ENCODE data around the gene ADAMTS16. TPM values are rescaled to one million over a fixed set of nuclear protein-coding genes. Genes with fewer than 3 reads are reported as not detected.

The ADAMTS16 gene
- total RNA-seq, 1 experiment from 2014 or later = 11.6 TPM

GRCh38 chr5:5182508-5183188 lies 42.5 kb downstream of the ADAMTS16 start:
- DNase-seq (ENCODE audit: low read depth) = no peak

- DNase-seq (ENCODE audit: low read depth) = no peak
Observed at GRCh38 chr5:5183189-5183699, 43.1 kb downstream of the ADAMTS16 start.

DNA sequence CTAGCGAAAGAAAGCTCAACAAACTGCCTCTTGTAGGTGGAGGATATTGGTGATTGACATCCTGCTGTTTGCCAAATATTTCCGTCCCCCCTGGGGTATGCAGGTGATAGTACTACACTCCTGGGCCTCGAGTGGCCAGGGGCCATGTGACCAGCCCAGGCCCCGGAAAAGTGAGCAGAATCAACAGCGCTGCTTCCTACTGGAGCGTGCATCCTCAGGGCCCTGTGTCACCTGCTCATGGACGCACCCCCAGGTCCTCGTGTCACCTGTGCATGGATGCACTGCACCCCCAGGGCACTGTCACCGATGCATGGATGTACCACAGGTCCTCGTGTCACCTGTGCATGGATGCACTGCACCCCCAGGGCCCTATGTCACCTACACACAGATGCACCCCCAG lies 43.8 kb downstream of the ADAMTS16 start:
- DNase-seq (ENCODE audit: low read depth) = no peak

DNA sequence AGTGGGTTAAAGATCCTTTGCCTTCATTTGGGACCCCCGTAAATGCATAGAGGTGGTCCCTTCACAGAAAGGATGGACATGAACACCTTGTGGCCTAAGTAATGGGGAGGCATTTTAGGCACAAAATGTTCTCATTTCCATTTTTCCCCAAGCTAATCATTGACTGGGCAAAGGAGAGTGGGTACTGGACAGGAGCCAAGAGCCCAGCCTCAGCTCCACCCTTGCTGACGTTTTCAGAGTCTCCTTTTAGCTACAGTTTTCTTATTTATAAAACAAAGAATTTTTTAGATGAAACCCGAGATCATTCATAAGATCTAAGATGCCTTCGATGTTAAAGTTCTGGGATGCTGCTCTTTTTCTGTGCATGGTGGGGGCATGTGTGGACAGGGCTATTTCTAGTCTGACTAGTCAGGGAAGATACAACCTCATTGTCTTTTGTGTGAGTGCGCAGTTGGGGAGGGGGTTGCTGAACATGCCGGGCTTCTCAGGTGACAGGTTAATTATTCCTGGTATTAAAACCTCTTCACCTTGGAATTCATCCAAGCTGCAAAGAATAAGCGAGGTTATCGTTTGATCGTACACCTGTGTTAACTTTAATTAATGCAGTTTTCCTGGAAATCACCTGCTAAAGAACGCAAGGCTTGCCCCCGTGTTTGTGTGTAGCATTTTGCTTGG lies 48.4 kb downstream of the ADAMTS16 start:
- no peak for DNase-seq (ENCODE audit: low read depth)

- DNase-seq (ENCODE audit: low read depth) = no peak
Observed at GRCh38 chr5:5189051-5189430, 48.9 kb downstream of the ADAMTS16 start.

- DNase-seq (ENCODE audit: low read depth) = no peak
Observed at GRCh38 chr5:5191906-5192305, 51.8 kb downstream of the ADAMTS16 start.

DNA sequence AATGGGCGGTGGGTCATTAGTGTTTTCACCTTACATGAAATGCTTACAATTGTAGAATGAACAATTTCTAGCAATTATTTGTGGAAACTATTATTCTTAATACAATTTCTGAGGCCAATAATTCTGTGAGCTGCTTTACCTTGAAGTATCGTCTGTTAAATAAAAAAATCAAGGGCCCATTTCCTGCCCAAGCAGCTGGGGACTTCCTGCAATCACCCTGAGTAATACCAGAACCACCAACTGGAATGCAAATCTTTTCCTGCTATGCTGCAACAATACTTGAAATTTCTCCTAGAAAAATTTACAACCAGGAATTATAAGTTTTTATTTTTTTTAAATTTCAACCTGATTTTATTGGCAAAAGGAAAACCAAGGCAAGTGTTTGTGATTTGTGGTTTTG lies 52.6 kb downstream of the ADAMTS16 start:
- DNase-seq (ENCODE audit: low read depth) = peak; percentile 35

DNA sequence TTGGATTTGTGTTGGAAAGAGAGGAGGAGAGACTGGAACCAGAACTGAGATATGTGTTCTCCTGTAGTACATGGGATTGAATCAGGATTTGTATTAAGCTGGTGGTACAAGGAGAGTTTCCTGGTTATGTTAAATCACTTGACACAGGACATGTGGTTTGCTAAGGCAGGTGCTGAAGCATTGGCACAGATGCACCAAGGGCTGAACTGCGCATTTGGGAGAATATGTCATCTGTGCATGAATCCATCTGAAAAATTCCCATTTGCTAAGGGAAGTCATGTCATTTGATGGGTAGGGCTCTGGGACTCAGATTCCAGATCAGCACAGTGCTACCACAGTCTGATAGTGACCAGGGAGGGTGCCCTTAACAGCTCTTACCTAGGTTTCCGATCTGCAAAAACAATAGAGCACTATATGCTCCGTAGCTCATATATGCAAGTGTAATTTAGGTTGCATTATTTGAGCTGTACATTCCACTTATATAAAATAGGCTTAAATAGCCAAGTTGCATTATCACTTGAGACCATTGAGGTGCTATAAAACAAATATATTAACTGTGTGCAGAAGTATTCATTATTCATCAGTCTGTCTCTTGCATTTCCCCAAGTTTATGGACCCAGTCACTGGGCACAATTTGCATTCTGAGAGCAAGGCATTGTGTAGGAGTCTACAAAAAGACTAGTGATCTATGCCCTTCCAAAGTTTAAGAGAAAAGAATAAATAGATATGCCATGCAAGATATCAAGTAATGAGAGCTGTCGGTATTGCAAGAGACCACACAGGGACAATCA lies 55.2 kb downstream of the ADAMTS16 start:
- no peak for DNase-seq (ENCODE audit: low read depth)

- DNase-seq (ENCODE audit: low read depth) = peak; percentile 34
Observed at GRCh38 chr5:5198135-5198534, 58.0 kb downstream of the ADAMTS16 start.

DNA sequence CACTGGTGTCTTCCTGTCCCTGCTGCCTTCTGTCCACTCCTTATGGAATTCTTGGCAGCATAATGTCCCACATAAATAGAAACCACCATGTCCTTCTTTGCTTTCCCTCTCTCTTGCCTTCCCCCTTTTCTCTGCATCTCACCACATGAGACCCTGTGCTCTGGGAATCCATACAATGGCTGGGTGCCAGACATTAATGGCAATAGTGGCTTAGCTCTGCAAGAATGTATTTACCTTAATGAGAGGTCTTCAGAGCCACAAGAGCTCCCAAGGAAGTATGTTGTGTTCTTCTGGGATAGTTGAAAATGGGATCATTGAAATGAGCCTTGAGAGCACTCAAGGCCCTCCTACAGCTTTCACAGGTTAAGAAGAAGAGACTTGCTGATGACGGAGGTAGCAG lies 58.7 kb downstream of the ADAMTS16 start:
- DNase-seq (ENCODE audit: low read depth) = no peak

DNA sequence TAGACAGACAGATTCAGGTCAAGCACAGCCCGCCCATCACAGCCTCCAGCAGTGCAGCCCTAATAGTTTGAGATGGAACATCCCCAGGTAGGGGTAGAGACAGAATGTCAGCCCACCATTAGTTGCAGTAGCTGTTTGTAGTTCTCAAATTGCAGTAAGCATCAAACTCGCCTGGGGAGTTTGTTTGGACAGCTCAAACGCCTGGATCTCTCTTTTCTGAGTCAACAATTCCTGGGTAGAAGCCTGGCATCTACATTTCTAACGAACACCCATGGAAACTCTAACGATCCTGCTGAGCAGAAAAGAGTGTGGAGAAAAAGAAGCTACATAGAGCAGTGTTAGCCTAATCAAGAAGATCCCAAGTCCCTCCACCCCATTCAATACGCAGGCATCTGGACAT lies 59.4 kb downstream of the ADAMTS16 start:
- DNase-seq (ENCODE audit: low read depth) = no peak

GRCh38 chr5:5200133-5200532 lies 60.0 kb downstream of the ADAMTS16 start:
- no peak for DNase-seq (ENCODE audit: low read depth)

GRCh38 chr5:5202321-5202720 lies 62.2 kb downstream of the ADAMTS16 start:
- DNase-seq (ENCODE audit: low read depth) = no peak

DNA sequence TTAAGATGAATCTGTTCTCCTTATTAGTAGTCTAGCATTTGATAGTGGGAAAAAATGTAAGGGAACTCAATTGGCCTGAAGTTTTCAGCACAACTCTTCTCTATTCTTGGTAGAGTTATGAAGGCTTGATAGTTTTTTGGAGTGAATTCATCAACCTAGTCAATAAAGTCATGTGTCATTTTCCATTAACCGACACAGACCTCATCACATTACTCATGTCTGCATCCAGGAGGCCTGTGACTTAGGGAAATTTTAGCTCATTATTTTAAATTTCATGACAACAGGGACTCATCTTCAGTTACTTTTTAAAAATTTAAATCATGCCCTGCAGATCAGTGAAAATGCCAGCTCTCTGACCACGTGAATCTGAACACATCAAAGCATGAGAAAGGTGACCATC lies 63.3 kb downstream of the ADAMTS16 start:
- no peak for DNase-seq (ENCODE audit: low read depth)

DNA sequence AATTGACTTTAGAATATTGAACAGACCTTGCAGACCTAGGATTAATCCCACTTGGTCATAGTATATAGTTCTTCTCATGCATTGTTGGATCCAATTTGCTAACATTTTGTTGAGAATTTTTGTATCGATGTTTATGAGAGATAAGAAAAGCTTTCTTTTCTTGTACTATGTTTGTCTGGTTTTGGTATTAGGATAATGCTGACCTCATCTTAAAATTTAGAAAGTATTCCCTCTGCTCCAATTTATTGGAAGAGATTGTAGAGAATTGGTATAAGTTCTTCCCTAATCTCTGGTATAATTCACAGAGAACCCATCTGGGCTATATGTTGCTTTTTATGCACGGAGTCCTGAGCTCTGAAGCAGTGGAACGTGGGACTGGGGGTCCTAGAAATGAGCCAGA lies 67.7 kb downstream of the ADAMTS16 start:
- no peak for DNase-seq (ENCODE audit: low read depth)

DNA sequence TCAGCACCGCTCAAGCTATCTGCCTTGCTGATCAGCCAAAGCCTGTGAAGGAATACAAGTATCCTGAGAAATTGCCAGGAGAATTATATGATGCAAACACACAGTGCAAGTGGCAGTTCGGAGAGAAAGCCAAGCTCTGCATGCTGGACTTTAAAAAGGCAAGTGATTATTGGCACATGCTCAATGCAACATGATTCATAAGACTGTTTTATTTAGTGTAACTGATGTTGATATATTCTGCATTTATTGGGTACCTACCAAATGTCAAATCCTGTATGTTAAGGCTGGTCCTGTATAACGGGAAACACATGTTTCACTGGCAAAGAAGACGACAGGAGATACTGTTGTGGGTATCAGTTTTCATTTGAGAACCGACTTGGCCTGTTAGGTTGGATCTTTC lies 69.0 kb downstream of the ADAMTS16 start:
- DNase-seq (ENCODE audit: low read depth) = no peak

DNA sequence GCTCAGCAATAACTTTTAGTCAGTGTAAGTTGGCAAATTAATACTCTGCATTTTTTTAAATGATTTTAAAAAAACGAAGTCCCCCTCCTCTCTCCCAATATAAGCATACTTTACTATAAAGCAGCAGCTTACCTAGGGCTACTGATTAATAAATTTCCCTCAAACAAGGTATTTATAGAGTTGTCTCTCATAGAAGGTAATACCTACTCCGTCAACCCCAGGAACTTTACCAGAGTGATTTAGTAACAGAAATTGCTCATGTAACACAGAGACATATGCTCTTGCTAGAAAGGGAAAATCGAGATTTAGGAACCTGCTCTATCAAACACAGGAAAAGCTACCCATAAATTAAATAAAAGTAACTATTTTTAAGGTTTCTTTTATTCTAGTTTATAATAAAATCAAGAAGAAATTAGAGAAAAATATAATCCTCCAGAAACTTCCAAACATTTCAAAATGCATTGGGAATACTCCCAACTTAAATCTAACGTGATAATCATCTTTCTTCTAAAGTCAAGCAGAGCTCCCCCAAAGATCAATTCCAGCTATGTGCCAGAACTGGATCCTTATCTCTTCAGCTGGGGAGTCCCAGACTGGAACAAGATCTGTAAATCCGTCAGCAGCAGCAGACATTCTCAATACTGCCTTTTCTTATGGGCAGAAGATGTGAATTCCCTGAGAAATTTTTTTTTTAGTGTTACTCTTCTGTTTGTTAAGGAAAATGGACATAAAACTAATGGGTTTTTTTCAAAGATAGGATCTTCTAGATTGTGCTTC lies 69.6 kb downstream of the ADAMTS16 start:
- DNase-seq (ENCODE audit: low read depth) = no peak

GRCh38 chr5:5217371-5217770 lies 77.2 kb downstream of the ADAMTS16 start:
- no peak for DNase-seq (ENCODE audit: low read depth)

DNA sequence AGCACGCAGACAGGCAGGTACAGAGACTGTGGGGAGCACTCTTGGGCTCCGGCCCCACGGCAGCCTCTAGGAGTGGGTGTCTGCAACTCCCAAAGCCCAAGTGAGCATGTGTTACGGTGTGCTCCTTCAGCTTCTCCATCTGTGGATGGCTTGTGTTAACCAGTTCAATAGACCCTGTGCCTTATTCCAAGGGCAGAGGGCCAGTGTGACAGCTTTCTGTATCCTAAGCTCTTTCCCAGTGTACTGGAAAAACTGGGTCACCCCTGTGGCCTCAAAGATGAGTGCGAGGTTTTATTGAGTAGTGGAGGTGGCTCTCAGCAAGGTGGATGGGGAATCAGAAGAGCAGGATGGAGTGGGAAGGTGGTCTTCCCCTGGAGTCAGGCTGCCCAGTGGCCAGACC lies 78.3 kb downstream of the ADAMTS16 start:
- no peak for DNase-seq (ENCODE audit: low read depth)

- no peak for DNase-seq (ENCODE audit: low read depth)
Observed at GRCh38 chr5:5219541-5219940, 79.4 kb downstream of the ADAMTS16 start.

DNA sequence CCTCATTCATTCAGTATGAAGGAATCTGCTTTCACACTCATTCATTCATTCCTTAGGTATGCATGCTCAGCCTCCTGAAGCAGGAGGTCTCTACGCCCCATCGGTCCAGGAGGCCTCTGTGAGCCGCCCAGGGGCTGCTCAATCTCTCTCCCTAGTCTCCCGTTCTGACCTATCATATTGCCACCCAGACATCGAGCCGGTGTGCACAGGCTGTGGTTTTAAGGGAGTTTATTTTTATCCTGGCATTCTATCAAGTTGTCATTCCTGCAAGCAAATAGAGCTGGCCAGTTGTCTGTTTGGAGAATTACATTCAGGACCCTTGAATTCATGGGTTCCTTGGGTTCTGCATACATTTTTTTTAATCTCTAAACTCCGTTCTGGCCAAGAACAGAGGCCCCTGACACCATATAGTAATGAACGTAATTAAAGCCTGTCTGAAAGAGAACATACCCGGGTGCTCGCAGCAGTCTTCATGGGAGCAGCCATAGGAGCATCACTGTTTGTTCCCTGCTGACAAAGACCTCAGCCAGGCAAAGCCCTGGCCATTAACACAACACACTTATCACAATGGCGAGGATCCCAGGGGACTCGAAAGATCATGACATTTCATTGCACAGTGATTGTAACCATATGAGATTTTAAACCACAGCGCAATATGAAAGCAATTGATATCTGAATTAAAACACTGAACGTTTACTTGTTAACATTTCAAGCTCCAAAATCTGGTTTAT lies 80.9 kb downstream of the ADAMTS16 start:
- no peak for DNase-seq (ENCODE audit: low read depth)

Measured in Daoy (cell line).